ENCODE results near the gene DLG2.
"Not testable (repeated sequence)": the region's sequence is repeated elsewhere in the genome, so short reads cannot be mapped to it uniquely, and the experiment has no call there.

DLG2 gene

DNA sequence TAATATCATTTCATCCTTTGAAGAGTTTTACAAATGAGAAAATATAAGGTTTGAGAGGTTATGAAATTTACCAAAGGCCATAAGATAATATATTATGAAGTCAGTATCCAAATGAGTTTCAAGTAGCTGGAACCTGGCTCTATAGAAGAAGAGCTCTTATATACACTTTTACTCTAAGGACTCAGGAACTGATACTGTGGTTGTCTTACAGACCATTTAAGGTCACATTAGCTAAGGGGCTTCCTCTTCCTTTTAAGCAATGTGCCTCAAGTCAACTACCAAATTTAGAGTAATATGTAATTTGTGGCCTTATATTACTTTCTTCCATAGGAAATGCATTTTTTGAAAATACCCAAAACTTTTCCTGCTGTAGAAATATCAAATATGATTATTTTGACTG is 369.3 kb downstream of the DLG2 start:
- H3K27ac ChIP-seq (ENCODE audit: low read depth, low read length) = no peak overlapping the region
- H3K9me3 ChIP-seq (ENCODE audit: low read length) = no peaks in the 10 kb centered on the region

DNA sequence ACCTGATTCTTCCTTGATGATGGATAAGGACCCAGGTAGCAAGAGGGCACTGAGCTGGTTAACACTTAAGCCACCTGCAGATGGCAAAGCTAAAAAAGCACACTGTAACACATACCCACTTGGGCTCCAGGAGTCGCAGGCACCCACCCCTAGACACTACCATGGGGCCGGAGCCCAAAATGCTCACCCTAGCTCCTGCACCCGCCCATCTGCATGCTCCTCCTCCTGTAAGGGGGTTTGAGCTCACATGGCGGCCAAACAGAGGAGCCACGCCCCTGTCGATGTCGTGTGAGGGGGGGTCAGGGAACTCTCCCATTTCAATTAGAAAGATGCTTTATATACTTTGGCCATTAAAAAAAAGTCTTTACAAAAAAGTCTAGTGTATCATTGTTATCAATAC is 370.7 kb downstream of the DLG2 start:
- H3K4me1 ChIP-seq (ENCODE audit: insufficient read depth, low read length) = no peaks in the 10 kb centered on the region
- H3K9me3 ChIP-seq (ENCODE audit: low read length) = no peaks in the 10 kb centered on the region
- no peak overlapping the region for H3K4me3 ChIP-seq (ENCODE audit: low read depth in 1 of 2, low read length in 2 of 2)
- no peaks in the 10 kb centered on the region for H3K27me3 ChIP-seq (ENCODE audit: control insufficient read depth in 1 of 2, insufficient read depth in 2 of 2, low read length in 2 of 2)
- H3K36me3 ChIP-seq (ENCODE audit: insufficient read depth, low read length) = no peaks in the 10 kb centered on the region
- no peak overlapping the region for H3K9ac ChIP-seq (ENCODE audit: low read length)
- no peak overlapping the region for H3K27ac ChIP-seq (ENCODE audit: low read depth, low read length)

More for the DNA sequence above, 369.3 kb downstream of the DLG2 start:
- no peaks in the 10 kb centered on the region for H3K4me1 ChIP-seq (ENCODE audit: insufficient read depth, low read length)
- H3K9ac ChIP-seq (ENCODE audit: low read length) = no peak overlapping the region
- H3K27me3 ChIP-seq (ENCODE audit: control insufficient read depth in 1 of 2, insufficient read depth in 2 of 2, low read length in 2 of 2) = no peaks in the 10 kb centered on the region
- H3K4me3 ChIP-seq (ENCODE audit: low read depth in 1 of 2, low read length in 2 of 2) = no peak overlapping the region
- no peaks in the 10 kb centered on the region for H3K36me3 ChIP-seq (ENCODE audit: insufficient read depth, low read length)

DNA sequence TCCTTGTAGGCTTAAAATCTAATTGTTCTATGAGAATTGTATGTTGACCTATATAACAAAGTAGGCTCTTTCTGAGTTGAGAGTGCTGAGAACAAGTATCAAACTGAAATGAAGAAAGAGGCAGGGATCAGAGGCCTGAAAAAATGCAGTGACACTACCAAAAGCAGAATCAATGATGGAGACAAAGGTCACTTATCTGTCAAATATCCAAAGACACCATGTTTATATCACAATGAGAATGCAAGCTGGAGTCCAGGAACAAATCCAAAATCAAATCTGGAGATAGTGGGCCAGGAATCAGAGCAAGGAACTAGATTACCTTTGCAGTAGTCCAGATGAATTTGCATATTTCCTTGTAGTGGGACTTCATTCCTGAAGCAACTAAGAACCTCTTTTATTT is 377.7 kb downstream of the DLG2 start:
- H3K27ac ChIP-seq (ENCODE audit: low read depth, low read length) = no peak overlapping the region
- no peaks in the 10 kb centered on the region for H3K27me3 ChIP-seq (ENCODE audit: control insufficient read depth in 1 of 2, insufficient read depth in 2 of 2, low read length in 2 of 2)
- H3K4me1 ChIP-seq (ENCODE audit: insufficient read depth, low read length) = no peaks in the 10 kb centered on the region
- H3K36me3 ChIP-seq (ENCODE audit: insufficient read depth, low read length) = no peaks in the 10 kb centered on the region
- no peak overlapping the region for H3K9ac ChIP-seq (ENCODE audit: low read length)
- H3K4me3 ChIP-seq (ENCODE audit: low read depth in 1 of 2, low read length in 2 of 2) = no peak overlapping the region
- H3K9me3 ChIP-seq (ENCODE audit: low read length) = no peaks in the 10 kb centered on the region

GRCh38 chr11:85247797-85248196 is 379.3 kb downstream of the DLG2 start:
- no peaks in the 10 kb centered on the region for H3K27me3 ChIP-seq (ENCODE audit: control insufficient read depth in 1 of 2, insufficient read depth in 2 of 2, low read length in 2 of 2)

DNA sequence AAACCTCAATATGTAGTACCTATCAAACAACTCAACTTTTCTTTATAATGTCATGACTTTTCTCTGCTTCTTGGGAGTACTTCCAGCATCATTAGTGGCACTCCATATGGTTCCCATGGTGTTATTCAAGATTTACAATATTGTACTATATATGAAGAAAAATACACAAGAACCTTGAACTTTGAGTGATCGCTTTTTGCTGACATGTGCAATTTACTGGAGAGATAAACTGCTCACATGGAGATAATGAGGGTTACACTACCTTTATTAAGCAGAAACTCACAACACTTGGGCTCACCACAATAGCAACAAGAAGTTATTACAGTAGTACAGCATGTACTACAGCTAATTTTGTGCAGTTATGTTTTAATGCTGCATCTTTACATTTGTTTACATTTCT is 388.2 kb downstream of the DLG2 start:
- no peak overlapping the region for H3K4me3 ChIP-seq (ENCODE audit: low read depth in 1 of 2, low read length in 2 of 2)
- H3K36me3 ChIP-seq (ENCODE audit: insufficient read depth, low read length) = no peaks in the 10 kb centered on the region
- H3K27me3 ChIP-seq (ENCODE audit: control insufficient read depth in 1 of 2, insufficient read depth in 2 of 2, low read length in 2 of 2) = no peaks in the 10 kb centered on the region
- no peaks in the 10 kb centered on the region for H3K9me3 ChIP-seq (ENCODE audit: low read length)
- no peak overlapping the region for H3K27ac ChIP-seq (ENCODE audit: low read depth, low read length)
- H3K9ac ChIP-seq (ENCODE audit: low read length) = no peak overlapping the region
- no peaks in the 10 kb centered on the region for H3K4me1 ChIP-seq (ENCODE audit: insufficient read depth, low read length)

More at GRCh38 chr11:85247797-85248196, 379.3 kb downstream of the DLG2 start:
- Histone ChIP-seq H3K9ac (ENCODE audit: low read length) (no peak overlapping the region), H3K4me3 (ENCODE audit: low read depth in 1 of 2, low read length in 2 of 2) (no peak overlapping the region), H3K36me3 (ENCODE audit: insufficient read depth, low read length) (no peaks in the 10 kb centered on the region), H3K27ac (ENCODE audit: low read depth, low read length) (no peak overlapping the region), H3K9me3 (ENCODE audit: low read length) (no peaks in the 10 kb centered on the region), H3K4me1 (ENCODE audit: insufficient read depth, low read length) (no peaks in the 10 kb centered on the region)

DNA sequence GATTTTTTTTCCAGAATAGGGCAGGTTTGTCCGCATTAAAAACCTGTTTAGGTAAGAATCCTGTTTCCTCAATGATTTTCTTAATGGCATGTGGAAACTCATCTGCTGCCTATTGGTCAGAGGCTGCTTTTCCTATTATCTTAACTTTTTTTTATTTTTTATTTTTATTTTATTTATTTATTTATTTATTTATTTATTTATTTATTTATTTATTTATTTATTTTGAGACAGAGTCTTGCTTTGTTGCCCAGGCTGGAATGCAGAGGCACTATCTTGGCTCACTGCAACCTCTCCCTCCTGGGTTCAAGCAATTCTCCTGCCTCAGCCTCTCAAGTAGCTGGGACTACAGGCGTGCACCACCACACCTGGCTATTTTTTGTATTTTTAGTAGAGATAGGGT is 389.1 kb downstream of the DLG2 start:
- not testable (repeated sequence) for H3K4me3 ChIP-seq (ENCODE audit: low read depth in 1 of 2, low read length in 2 of 2); H3K9me3 ChIP-seq (ENCODE audit: low read length); H3K27ac ChIP-seq (ENCODE audit: low read depth, low read length); H3K36me3 ChIP-seq (ENCODE audit: insufficient read depth, low read length); H3K4me1 ChIP-seq (ENCODE audit: insufficient read depth, low read length); H3K9ac ChIP-seq (ENCODE audit: low read length); H3K27me3 ChIP-seq (ENCODE audit: control insufficient read depth in 1 of 2, insufficient read depth in 2 of 2, low read length in 2 of 2)

GRCh38 chr11:85236211-85236610 is 390.9 kb downstream of the DLG2 start:
- H3K9me3 ChIP-seq (ENCODE audit: low read length) = no peaks in the 10 kb centered on the region
- H3K4me3 ChIP-seq (ENCODE audit: low read depth in 1 of 2, low read length in 2 of 2) = no peak overlapping the region
- H3K27me3 ChIP-seq (ENCODE audit: control insufficient read depth in 1 of 2, insufficient read depth in 2 of 2, low read length in 2 of 2) = no peaks in the 10 kb centered on the region
- no peaks in the 10 kb centered on the region for H3K4me1 ChIP-seq (ENCODE audit: insufficient read depth, low read length)
- H3K9ac ChIP-seq (ENCODE audit: low read length) = no peak overlapping the region
- H3K36me3 ChIP-seq (ENCODE audit: insufficient read depth, low read length) = no peaks in the 10 kb centered on the region
- no peak overlapping the region for H3K27ac ChIP-seq (ENCODE audit: low read depth, low read length)

DNA sequence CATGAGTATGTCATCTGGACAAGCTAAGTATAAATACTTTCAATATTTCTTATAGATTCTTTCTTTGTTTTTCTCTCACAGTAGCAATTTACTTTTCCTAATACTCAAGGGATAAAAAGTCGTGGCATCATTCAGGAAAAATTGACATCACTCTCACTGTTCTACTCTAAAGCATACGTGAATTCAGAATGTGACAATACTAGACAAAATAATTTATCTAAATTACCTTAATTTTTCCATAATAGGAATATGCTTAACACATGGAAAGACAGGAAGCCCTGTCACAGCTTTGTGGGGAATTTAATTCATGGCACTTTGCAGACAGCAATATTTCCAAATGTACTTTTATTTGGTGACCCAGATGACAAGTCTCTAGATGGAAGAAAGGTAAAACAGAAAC is 394.6 kb downstream of the DLG2 start:
- no peaks in the 10 kb centered on the region for H3K27me3 ChIP-seq (ENCODE audit: control insufficient read depth in 1 of 2, insufficient read depth in 2 of 2, low read length in 2 of 2)
- H3K9me3 ChIP-seq (ENCODE audit: low read length) = no peaks in the 10 kb centered on the region

DNA sequence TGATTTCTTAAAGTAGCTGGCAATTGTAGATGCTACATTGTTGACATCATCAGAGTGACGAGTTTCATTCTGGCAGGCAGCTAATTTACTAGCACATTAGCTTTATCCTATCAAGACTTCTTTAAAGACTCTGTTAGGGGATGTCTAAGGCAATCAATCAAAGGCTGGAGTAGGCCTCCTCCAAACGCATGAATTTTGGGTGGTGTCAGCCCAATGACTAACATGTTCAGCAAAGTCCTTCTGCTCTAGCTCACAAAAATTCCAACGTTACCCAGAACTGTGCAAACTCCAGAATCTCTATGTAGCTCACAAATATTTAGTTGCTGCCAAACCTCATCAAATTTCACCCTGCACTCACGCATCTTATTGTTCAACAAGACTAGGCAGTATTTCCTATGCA is 395.6 kb downstream of the DLG2 start:
- no peak overlapping the region for H3K27ac ChIP-seq (ENCODE audit: low read depth, low read length)
- no peaks in the 10 kb centered on the region for H3K27me3 ChIP-seq (ENCODE audit: control insufficient read depth in 1 of 2, insufficient read depth in 2 of 2, low read length in 2 of 2)
- no peak overlapping the region for H3K4me3 ChIP-seq (ENCODE audit: low read depth in 1 of 2, low read length in 2 of 2)
- no peak overlapping the region for H3K9ac ChIP-seq (ENCODE audit: low read length)
- H3K9me3 ChIP-seq (ENCODE audit: low read length) = no peaks in the 10 kb centered on the region
- no peaks in the 10 kb centered on the region for H3K4me1 ChIP-seq (ENCODE audit: insufficient read depth, low read length)
- no peaks in the 10 kb centered on the region for H3K36me3 ChIP-seq (ENCODE audit: insufficient read depth, low read length)

More for the DNA sequence above, 394.6 kb downstream of the DLG2 start:
- Histone ChIP-seq H3K36me3 (ENCODE audit: insufficient read depth, low read length) (no peaks in the 10 kb centered on the region), H3K9ac (ENCODE audit: low read length) (no peak overlapping the region), H3K27ac (ENCODE audit: low read depth, low read length) (no peak overlapping the region), H3K4me3 (ENCODE audit: low read depth in 1 of 2, low read length in 2 of 2) (no peak overlapping the region), H3K4me1 (ENCODE audit: insufficient read depth, low read length) (no peaks in the 10 kb centered on the region)

DNA sequence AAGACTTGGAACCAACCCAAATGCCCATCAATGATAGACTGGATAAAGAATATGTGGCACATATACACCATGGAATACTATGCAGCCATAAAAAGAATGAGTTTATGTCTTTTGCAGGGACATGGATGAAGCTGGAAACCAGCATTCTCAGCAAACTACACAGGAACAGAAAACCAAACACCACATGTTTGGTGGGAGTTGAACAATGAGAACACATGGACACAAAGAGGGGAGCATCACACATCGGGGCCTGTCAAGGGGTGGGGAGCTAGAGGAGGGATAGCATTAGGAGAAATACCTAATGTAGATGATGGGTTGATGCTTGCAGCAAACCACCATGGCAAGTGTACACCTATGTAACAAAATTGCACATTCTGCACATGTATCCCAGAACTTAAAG is 397.4 kb downstream of the DLG2 start:
- not testable (repeated sequence) for H3K27me3 ChIP-seq (ENCODE audit: control insufficient read depth in 1 of 2, insufficient read depth in 2 of 2, low read length in 2 of 2); H3K27ac ChIP-seq (ENCODE audit: low read depth, low read length); H3K36me3 ChIP-seq (ENCODE audit: insufficient read depth, low read length); H3K9me3 ChIP-seq (ENCODE audit: low read length); H3K9ac ChIP-seq (ENCODE audit: low read length); H3K4me1 ChIP-seq (ENCODE audit: insufficient read depth, low read length); H3K4me3 ChIP-seq (ENCODE audit: low read depth in 1 of 2, low read length in 2 of 2)

DNA sequence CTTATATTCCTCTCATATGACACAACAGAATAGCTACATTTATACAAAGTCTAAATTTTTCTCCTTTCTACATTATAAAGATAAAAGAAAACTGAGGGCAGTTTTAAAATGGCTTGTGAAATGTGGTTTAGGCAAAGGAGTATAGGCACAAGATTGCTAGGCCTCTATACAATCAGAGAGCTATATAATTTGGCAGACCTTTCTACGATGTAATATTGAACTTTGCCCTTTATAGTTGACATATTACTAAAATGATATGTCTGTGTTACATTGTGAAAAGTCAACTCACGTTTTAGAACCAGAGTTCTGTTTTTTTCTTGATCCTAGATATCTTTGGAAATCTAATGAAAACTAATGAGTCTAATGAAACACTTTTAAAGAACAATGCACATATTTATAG is 430.2 kb downstream of the DLG2 start:
- Histone ChIP-seq H3K36me3 (ENCODE audit: insufficient read depth, low read length) (no peaks in the 10 kb centered on the region), H3K27me3 (ENCODE audit: control insufficient read depth in 1 of 2, insufficient read depth in 2 of 2, low read length in 2 of 2) (no peaks in the 10 kb centered on the region), H3K27ac (ENCODE audit: low read depth, low read length) (no peak overlapping the region), H3K9me3 (ENCODE audit: low read length) (no peaks in the 10 kb centered on the region), H3K9ac (ENCODE audit: low read length) (no peak overlapping the region), H3K4me1 (ENCODE audit: insufficient read depth, low read length) (no peaks in the 10 kb centered on the region), H3K4me3 (ENCODE audit: low read depth in 1 of 2, low read length in 2 of 2) (no peak overlapping the region)

- H3K9ac ChIP-seq (ENCODE audit: low read length) = no peak overlapping the region
- no peaks in the 10 kb centered on the region for H3K27me3 ChIP-seq (ENCODE audit: control insufficient read depth in 1 of 2, insufficient read depth in 2 of 2, low read length in 2 of 2)
- H3K27ac ChIP-seq (ENCODE audit: low read depth, low read length) = no peak overlapping the region
- no peaks in the 10 kb centered on the region for H3K4me1 ChIP-seq (ENCODE audit: insufficient read depth, low read length)
- H3K36me3 ChIP-seq (ENCODE audit: insufficient read depth, low read length) = no peaks in the 10 kb centered on the region
- no peak overlapping the region for H3K4me3 ChIP-seq (ENCODE audit: low read depth in 1 of 2, low read length in 2 of 2)
- H3K9me3 ChIP-seq (ENCODE audit: low read length) = no peaks in the 10 kb centered on the region
Observed at GRCh38 chr11:85195934-85196333, 431.2 kb downstream of the DLG2 start.
